Stimulated activated CD8-positive, alpha-beta memory T cell treated with anti-CD3 and anti-CD28 coated beads, Interleukin-15, amount 100 ng/mL, for 1 hour (primary cell): Measurements from ENCODE around the gene ST3GAL5.

ENCODE experiments used
- DNase-seq: peaks from one replicate; pipeline ENCODE4 v3.0.0-alpha.2; 2020; ENCODE audit warnings: low read depth

Gene ST3GAL5

DNA sequence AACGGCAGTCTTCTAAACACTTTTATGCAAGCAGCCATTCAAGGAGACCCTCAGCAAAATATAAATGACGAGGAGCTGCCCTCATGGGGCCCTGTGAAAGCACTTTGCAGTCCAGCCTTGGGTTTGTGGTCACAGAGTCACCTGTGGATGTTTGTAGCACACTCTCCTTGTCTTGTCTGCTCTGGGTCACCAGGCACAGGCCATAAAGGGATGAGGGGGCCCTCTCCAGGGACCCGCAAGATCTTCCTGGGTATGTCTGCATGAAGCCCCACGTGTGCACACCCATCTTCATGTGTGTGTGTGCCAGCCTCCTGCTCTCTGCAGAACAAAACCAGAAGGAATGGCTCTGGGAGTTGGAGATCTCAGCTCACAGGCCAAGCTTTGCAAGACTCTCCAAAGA lies 98.8 kb downstream of the ST3GAL5 start:
- no peak for DNase-seq

DNA sequence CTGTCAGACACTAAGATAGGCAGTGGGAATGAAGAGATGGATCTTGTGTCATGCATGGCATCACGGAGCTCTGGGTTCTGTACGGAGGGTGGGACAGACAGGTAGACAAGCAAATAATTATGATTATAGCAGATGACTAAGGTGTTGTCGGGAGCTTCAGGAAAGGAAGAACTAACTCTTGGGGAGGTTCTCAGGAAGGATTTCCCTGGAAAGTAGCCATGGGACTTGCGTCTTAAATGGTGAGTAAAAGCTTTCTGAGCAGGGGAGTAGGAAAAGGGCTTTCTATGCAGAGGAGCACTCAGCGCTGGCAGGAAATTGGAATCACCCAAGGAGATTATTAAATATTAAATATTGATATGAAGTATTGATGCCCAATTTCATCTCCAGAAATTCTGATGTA lies 99.5 kb downstream of the ST3GAL5 start:
- no peak for DNase-seq

DNA sequence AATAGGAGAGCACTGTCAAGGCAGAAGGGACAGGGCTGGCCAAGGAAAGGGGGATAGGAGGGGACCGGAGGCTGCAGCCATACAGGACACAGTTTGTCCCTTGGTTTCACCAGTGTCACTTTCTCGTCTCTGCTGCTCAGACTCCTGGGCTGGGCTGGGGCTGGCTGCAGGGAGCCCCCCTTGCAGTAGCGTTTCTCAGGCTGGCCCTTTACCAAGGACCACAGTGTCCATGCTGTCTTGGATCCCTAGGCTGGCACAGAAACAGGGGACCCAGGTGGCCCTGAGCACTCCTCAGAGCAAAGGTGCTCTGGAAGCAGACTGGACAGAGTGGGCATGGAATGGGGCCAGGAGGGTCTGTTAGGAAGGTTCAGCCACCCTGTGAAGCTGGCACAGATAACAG lies 100.2 kb downstream of the ST3GAL5 start:
- DNase-seq, result no peak

DNA sequence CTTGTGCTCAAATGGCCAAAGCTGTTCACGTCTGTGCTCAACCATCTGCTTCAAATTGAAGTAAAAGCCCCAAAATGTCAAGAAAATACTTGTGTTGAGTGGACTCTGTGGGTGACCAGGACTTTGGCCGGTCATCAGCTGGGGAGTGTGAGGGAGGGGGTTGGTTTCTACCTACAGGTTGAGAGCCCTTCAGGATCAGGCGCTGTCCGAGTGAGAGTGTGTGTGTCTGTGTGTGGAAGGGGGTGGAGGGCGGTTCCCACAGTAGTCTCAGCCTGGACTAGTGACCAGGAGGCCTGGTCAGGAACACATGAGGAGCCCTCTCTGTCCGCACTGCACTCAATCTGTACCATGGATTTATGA lies 100.8 kb downstream of the ST3GAL5 start:
- no peak for DNase-seq

DNA sequence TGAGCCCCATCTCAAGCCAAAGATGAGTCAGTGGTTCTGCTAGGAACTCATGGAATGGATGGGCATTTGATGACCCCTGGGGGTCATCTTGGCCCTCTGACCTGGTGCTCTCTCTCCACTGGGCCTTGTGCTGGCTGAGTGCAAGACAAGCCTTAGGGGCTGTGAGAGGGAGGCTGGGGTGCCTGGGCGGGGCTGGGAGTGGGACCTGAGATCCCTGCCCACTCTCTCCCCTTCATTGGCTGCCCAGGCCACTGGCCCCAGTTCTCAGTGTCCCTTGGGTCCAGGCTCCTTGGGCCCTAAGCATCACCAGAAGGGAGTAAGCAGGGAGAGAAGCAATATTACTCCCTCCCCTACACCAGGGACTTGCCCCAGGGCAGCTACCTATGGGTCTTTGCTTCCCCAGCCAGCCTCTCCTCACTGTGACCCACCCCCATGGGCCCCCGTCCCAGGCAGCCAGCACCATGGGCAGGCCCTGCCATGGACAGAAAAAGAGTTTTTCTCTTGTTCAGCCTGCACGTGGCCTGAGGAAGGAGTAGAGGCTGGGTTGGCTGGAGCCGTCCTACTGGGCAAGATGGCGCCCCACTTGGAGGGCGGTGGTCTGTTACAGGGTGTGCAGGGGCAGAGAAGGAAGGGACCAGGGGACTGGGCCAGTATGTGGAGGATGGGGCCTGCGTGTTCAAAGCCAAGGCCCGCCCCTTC lies 101.4 kb downstream of the ST3GAL5 start:
- no peak for DNase-seq
